H1 (cell line): ENCODE measurements around the gene TSTD2. TPM values are rescaled to one million over a fixed set of nuclear protein-coding genes. Genes with fewer than 3 reads are reported as not detected.

ENCODE experiments used
- CTCF ChIA-PET: fragments of 300-600 bp; sonication (Branson Sonifier 250); formaldehyde crosslinking; loops from one replicate; lab custom pipeline; 2021; ENCODE audit not compliant: partially characterized antibody; lab: Charles Lee
- POLR2A ChIA-PET: fragments of 300-600 bp; sonication (Branson Sonifier 250); formaldehyde crosslinking; loops from one replicate; lab custom pipeline; 2021; ENCODE audit warnings: inconsistent platforms; ENCODE audit not compliant: partially characterized antibody; lab: Charles Lee
- DNase-seq, 2 experiments: peaks; one replicate each; pipeline versions ENCODE4 v3.0.0 to v3.0.0-alpha.2; 2010 to 2022; ENCODE audit warnings: low spot score in 2 of 2, low read depth in 1 of 2, mixed read lengths in 1 of 2
- FAIRE-seq: peaks from 2 replicates; lab custom pipeline; 2011; peaks lifted over from hg19 to GRCh38; lab: Jason Lieb, UNC
- H2AFZ ChIP-seq: 2 replicates; pipeline ENCODE4 v1.8.1; 2012; ENCODE audit warnings: low read length, inconsistent platforms
- H2AK5ac ChIP-seq: 2 replicates; pipeline ENCODE4 v1.6.1; 2013; ENCODE audit warnings: low read depth, low read length
- H2BK120ac ChIP-seq: replicated peaks from 2 replicates; pipeline ENCODE3; 2013; ENCODE audit warnings: low read depth, low read length, inconsistent platforms
- H2BK12ac ChIP-seq: 2 replicates; pipeline ENCODE4 v1.6.1; 2013; ENCODE audit warnings: low read depth, low read length
- H2BK15ac ChIP-seq: 2 replicates; pipeline ENCODE4 v1.6.1; 2013; ENCODE audit warnings: low read length
- H2BK20ac ChIP-seq: 2 replicates; pipeline ENCODE4 v1.6.1; 2013; ENCODE audit warnings: low read length
- H2BK5ac ChIP-seq: 2 replicates; pipeline ENCODE4 v1.6.1; 2013; ENCODE audit warnings: low read depth, low read length
- H3K14ac ChIP-seq: 2 replicates; pipeline ENCODE4 v1.6.1; 2013; ENCODE audit warnings: inconsistent platforms; ENCODE audit not compliant: insufficient read length
- H3K18ac ChIP-seq: 2 replicates; pipeline ENCODE4 v1.6.1; 2013; ENCODE audit warnings: low read length; ENCODE audit errors: extremely low read depth
- H3K23ac ChIP-seq: 2 replicates; pipeline ENCODE4 v1.6.1; 2013; ENCODE audit warnings: inconsistent platforms; ENCODE audit not compliant: insufficient read length
- H3K23me2 ChIP-seq: 2 replicates; pipeline ENCODE4 v1.6.1; 2013; ENCODE audit warnings: low read depth, low read length
- H3K27ac ChIP-seq: 2 replicates; pipeline ENCODE4 v1.6.1; 2011; ENCODE audit warnings: low read depth, low read length, inconsistent platforms
- H3K27me3 ChIP-seq, 4 experiments: replicated peaks in 1 of 4; 1 replicate in 1 of 4; 2 replicates in 3 of 4; pipeline versions ENCODE4 v1.6.1 to v1.8.1; 2011 to 2013; ENCODE audit warnings: low read length in 3 of 4, mild to moderate bottlenecking in 3 of 4, inconsistent platforms in 2 of 4, mixed read lengths in 2 of 4, moderate library complexity in 1 of 4; ENCODE audit not compliant: control insufficient read depth in 3 of 4, insufficient read depth in 3 of 4; ENCODE audit errors: extremely low read depth in 1 of 4
- H3K36me3 ChIP-seq, 4 experiments: 2 replicates each; pipeline versions ENCODE4 v1.6.1 to v1.8.1; 2011 to 2013; ENCODE audit warnings: mild to moderate bottlenecking in 4 of 4, low read length in 3 of 4, moderate library complexity in 2 of 4, control low read depth in 1 of 4, inconsistent platforms in 1 of 4; ENCODE audit not compliant: insufficient read depth in 4 of 4, control insufficient read depth in 2 of 4
- H3K4ac ChIP-seq: replicated peaks from 2 replicates; pipeline ENCODE3; 2013; ENCODE audit warnings: low read length, low read depth, mixed read lengths, inconsistent platforms; ENCODE audit not compliant: insufficient read length
- H3K4me1 ChIP-seq, 4 experiments: replicated peaks in 1 of 4; 1 replicate in 1 of 4; 2 replicates in 3 of 4; pipeline versions ENCODE4 v1.6.1 to v1.8.1; 2011 to 2013; ENCODE audit warnings: low read length in 3 of 4, inconsistent platforms in 2 of 4, mixed read lengths in 1 of 4; ENCODE audit not compliant: insufficient read depth in 4 of 4, control insufficient read depth in 3 of 4
- H3K4me2 ChIP-seq, 2 experiments: 2 replicates each; pipeline versions ENCODE4 v1.6.1 to v1.8.1; 2011 to 2013; ENCODE audit warnings: low read depth in 2 of 2, low read length in 2 of 2, control low read depth in 1 of 2, inconsistent platforms in 1 of 2, mild to moderate bottlenecking in 1 of 2; ENCODE audit not compliant: insufficient read depth in 1 of 2
- H3K4me3 ChIP-seq, 4 experiments: fragments of 200-600, 300-600 bp in 1 of 4; sonication (generic), shearing (Covaris generic), sonication (Bioruptor Twin) in 1 of 4; 2 replicates each; pipeline versions ENCODE4 v1.5.1 to v1.8.1; 2011 to 2016; ENCODE audit warnings: low read length in 4 of 4, low read depth in 3 of 4, control low read depth in 2 of 4, inconsistent platforms in 2 of 4, mild to moderate bottlenecking in 2 of 4, mixed read lengths in 1 of 4, moderate library complexity in 1 of 4; ENCODE audit not compliant: insufficient read depth in 2 of 4; ENCODE audit errors: extremely low read depth in 1 of 4
- H3K56ac ChIP-seq: replicated peaks from 2 replicates; pipeline ENCODE3; 2013; ENCODE audit warnings: low read depth, mild to moderate bottlenecking, mixed read lengths, low read length, inconsistent platforms; ENCODE audit not compliant: insufficient read length
- H3K79me1 ChIP-seq: 2 replicates; pipeline ENCODE4 v1.6.1; 2013; ENCODE audit warnings: low read depth, low read length, control low read depth
- H3K79me2 ChIP-seq, 2 experiments: 2 replicates each; pipeline versions ENCODE4 v1.6.1 to v1.8.1; 2012 to 2013; ENCODE audit warnings: low read length in 2 of 2, mild to moderate bottlenecking in 2 of 2, inconsistent platforms in 1 of 2; ENCODE audit not compliant: insufficient read depth in 2 of 2, control insufficient read depth in 1 of 2
- H3K9ac ChIP-seq, 4 experiments: replicated peaks in 1 of 4; 1 replicate in 1 of 4; 2 replicates in 3 of 4; pipeline versions ENCODE4 v1.6.1 to v1.8.1; 2011 to 2013; ENCODE audit warnings: low read depth in 3 of 4, low read length in 3 of 4, control low read depth in 2 of 4, mild to moderate bottlenecking in 2 of 4, moderate library complexity in 2 of 4, inconsistent platforms in 1 of 4; ENCODE audit errors: extremely low read depth in 1 of 4
- H3K9me3 ChIP-seq, 2 experiments: 2 replicates each; pipeline versions ENCODE4 v1.6.1 to v1.8.1; 2012 to 2013; ENCODE audit warnings: mild to moderate bottlenecking in 2 of 2, moderate library complexity in 2 of 2, control low read depth in 1 of 2, inconsistent platforms in 1 of 2, low read depth in 1 of 2, low read length in 1 of 2, mixed read lengths in 1 of 2; ENCODE audit not compliant: insufficient read depth in 2 of 2
- H4K20me1 ChIP-seq, 2 experiments: replicated peaks in 1 of 2; 2 replicates each; pipeline versions ENCODE3 to v1.8.1; 2011 to 2013; ENCODE audit warnings: inconsistent platforms in 2 of 2, low read length in 2 of 2, mild to moderate bottlenecking in 1 of 2; ENCODE audit not compliant: insufficient read depth in 2 of 2, control insufficient read depth in 1 of 2
- H4K5ac ChIP-seq: 2 replicates; pipeline ENCODE4 v1.6.1; 2013; ENCODE audit warnings: low read length, low read depth, mixed read lengths, inconsistent platforms; ENCODE audit not compliant: insufficient read length
- H4K8ac ChIP-seq: 2 replicates; pipeline ENCODE4 v1.8.0; 2013; ENCODE audit warnings: mild to moderate bottlenecking, moderate library complexity, low read length, inconsistent platforms; ENCODE audit not compliant: insufficient read depth; ENCODE audit errors: extremely low read depth
- H4K91ac ChIP-seq: replicated peaks from 2 replicates; pipeline ENCODE3; 2013; ENCODE audit warnings: low read length, mixed read lengths, inconsistent platforms; ENCODE audit not compliant: insufficient read length
- BACH1 ChIP-seq: IDR thresholded peaks from 2 replicates; pipeline ENCODE4 v1.6.1; 2012; ENCODE audit warnings: low read length, improper control_type of control experiment
- CREB1 ChIP-seq: IDR thresholded peaks from 2 replicates; pipeline ENCODE4 v1.6.1; 2012; ENCODE audit warnings: inconsistent platforms
- EZH2 ChIP-seq: fragments of 200-600 bp; sonication (generic); IDR thresholded peaks from 2 replicates; pipeline ENCODE4 v1.7.1; 2012; ENCODE audit warnings: low read depth, mild to moderate bottlenecking, moderate library complexity, low read length, inconsistent platforms; ENCODE audit not compliant: severe bottlenecking
- HDAC2 ChIP-seq, 2 experiments: fragments of 300-600 bp in 1 of 2; sonication (generic) in 1 of 2; IDR thresholded peaks; 2 replicates each; pipeline ENCODE4 v1.6.1; 2011 to 2012; ENCODE audit warnings: low read depth in 2 of 2, low read length in 2 of 2, mild to moderate bottlenecking in 2 of 2, moderate library complexity in 2 of 2, borderline replicate concordance in 1 of 2, inconsistent platforms in 1 of 2
- MAFK ChIP-seq: IDR thresholded peaks from 2 replicates; pipeline ENCODE4 v1.6.1; 2012; ENCODE audit warnings: low read depth, mild to moderate bottlenecking, improper control_type of control experiment, low read length
- PHF8 ChIP-seq: fragments of 200-600 bp; sonication (generic); conservative IDR thresholded peaks from 2 replicates; pipeline ENCODE4 v1.7.1; 2012; ENCODE audit warnings: low read depth, mild to moderate bottlenecking, inconsistent platforms, low read length, moderate library complexity
- RFX5 ChIP-seq: IDR thresholded peaks from 2 replicates; pipeline ENCODE4 v1.6.1; 2011; ENCODE audit warnings: low read depth, low read length, improper control_type of control experiment, borderline replicate concordance
- SP1 ChIP-seq: IDR thresholded peaks from 2 replicates; pipeline ENCODE4 v1.6.1; 2011; ENCODE audit warnings: low read depth, low read length
- SP4 ChIP-seq: IDR thresholded peaks from 2 replicates; pipeline ENCODE4 v1.6.1; 2012; ENCODE audit warnings: low read length, inconsistent platforms
- TEAD4 ChIP-seq: IDR thresholded peaks from 2 replicates; pipeline ENCODE4 v1.6.1; 2012; ENCODE audit warnings: low read depth, low read length, inconsistent platforms, mixed read lengths
- WGBS, 2 experiments: shearing (Covaris generic) in 1 of 2; methylation state at CpG; one replicate each; pipeline versions ENCODE4 v1.1.6 to v1.1.7; 2013 to 2015; ENCODE audit warnings: low lambda C conversion rate in 2 of 2, mixed read lengths in 2 of 2, inconsistent platforms in 1 of 2, low coverage in 1 of 2, missing lambda C conversion rate in 1 of 2; ENCODE audit not compliant: insufficient replicate concordance in 2 of 2, insufficient coverage in 1 of 2, insufficient read length in 1 of 2; ENCODE audit errors: extremely low coverage in 1 of 2, missing lambda C conversion rate in 1 of 2; 5-methylcytosine and 5-hydroxymethylcytosine counted together
- polyA plus RNA-seq, 7 experiments: library from polyadenylated mRNA; depleted of rRNA in 3 of 7; stranded (reverse) in 5 of 7; unstranded in 2 of 7; fragments of >200 nt in 5 of 7; fragments of 200-250 nt in 2 of 7; gene quantifications; 1 replicate in 5 of 7; 2 replicates in 1 of 7; 4 replicates in 1 of 7; pipeline versions ENCODE4 v1.2.1 to v1.2.3, GENCODE V29; 2011 to 2013; ENCODE audit warnings: missing spikeins in 2 of 7, mixed read lengths in 2 of 7
- total RNA-seq: library from RNA; stranded (reverse); fragmentation: NEBNext Ultra II Directional; extraction: Animal tissue kit (Norgen Biotek cat#: 25700); gene quantifications from 2 replicates; pipeline ENCODE4 v1.2.1, GENCODE V29; 2021
- TF ChIP-seq, protein P1 (sequence below), 3 experiments: IDR thresholded peaks; 1 replicate in 2 of 3; 2 replicates in 1 of 3; pipeline versions ENCODE4 v1.5.1 to v1.6.1; 2011; ENCODE audit warnings: low read length in 3 of 3, mild to moderate bottlenecking in 3 of 3, inconsistent platforms in 2 of 3, low read depth in 1 of 3, moderate library complexity in 1 of 3; ENCODE audit not compliant: insufficient read depth in 1 of 3; ENCODE audit errors: control extremely low read depth in 1 of 3

The TSTD2 gene
- total and polyA plus RNA-seq, 2 of the 8 experiments (the other 6 are each of a cell fraction or from before 2014, with no cell fraction given) = 16.1 to 17.5 TPM

DNA sequence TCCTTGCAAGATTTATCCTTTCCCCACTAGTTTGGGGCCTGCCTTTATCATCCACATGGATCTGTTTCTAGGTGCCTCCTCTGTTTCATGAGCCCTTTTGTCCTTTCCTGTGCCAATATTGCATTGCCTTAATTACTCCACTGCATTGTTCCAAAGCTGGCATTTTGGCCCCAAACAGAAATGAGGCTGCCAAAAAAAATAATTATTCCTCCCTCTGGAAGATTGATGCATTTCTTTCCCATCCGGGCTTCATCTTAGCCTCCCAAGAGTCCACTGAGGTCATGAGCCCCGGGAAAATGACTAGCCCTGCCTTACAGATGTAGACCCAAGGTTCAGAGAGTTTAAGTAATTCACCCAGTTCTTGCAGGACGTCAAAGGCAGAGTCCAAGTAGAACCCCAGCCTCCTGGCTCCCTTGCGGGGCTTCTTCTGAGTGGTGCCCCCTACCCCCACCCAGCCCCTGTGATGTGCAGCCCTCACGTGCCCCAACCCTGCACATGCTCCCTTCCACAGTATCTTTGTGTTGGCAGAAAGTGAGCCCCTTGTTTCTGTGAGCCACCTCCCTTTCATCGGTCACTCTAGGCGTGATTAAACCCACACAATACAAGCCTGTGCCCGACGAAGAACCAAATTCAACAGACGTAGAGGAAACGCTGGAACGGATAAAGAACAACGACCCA, 69.6 kb downstream of the TSTD2 start:
- H3K18ac ChIP-seq = no peak overlapping the region
- no peak overlapping the region for H3K9ac ChIP-seq
- ChIA-PET POLR2A (no interaction called here), CTCF (no interaction called here)
- H3K4ac ChIP-seq = no peak overlapping the region
- no peak overlapping the region for H3K4me2 ChIP-seq
- no peak overlapping the region for H3K14ac ChIP-seq
- H2BK20ac ChIP-seq = no peak overlapping the region
- WGBS, 2 experiments = 91% methylated on average over 11 of the region's 13 CpGs; no CpG with 5 or more reads in 1 of the 2 experiments
- H2BK5ac ChIP-seq = no peak overlapping the region
- peaks cover 2 to 6% (median 3%) of the 10 kb centered on the region in 4 experiments; a peak in 6 of 7 replicates for H3K4me1 ChIP-seq
- H3K23ac ChIP-seq = no peak overlapping the region
- no peaks in the 10 kb centered on the region for H3K79me2 ChIP-seq
- H3K79me1 ChIP-seq = no peaks in the 10 kb centered on the region
- H3K9me3 ChIP-seq = no peaks in the 10 kb centered on the region
- no peaks in the 10 kb centered on the region for H3K27me3 ChIP-seq
- 0 out of 2 replicates have a peak overlapping the region, but pooled peaks have one; percentile 39 for H2AFZ ChIP-seq
- H3K56ac ChIP-seq = no peak overlapping the region
- no peaks in the 10 kb centered on the region for H4K20me1 ChIP-seq
- H4K5ac ChIP-seq = no peak overlapping the region
- no peaks in the 10 kb centered on the region for H3K23me2 ChIP-seq
- no peak overlapping the region for H2BK12ac ChIP-seq
- H2AK5ac ChIP-seq = no peak overlapping the region
- no peak overlapping the region for H3K4me3 ChIP-seq
- H3K36me3 ChIP-seq = no peaks in the 10 kb centered on the region
- H4K91ac ChIP-seq = no peak overlapping the region
- H2BK15ac ChIP-seq = no peak overlapping the region
- DNase-seq (peak in 1 of 2 experiments; percentile 27), FAIRE-seq (no peak)
- H3K27ac ChIP-seq = no peak overlapping the region
- no peak overlapping the region for H2BK120ac ChIP-seq
- peak overlapping the region; percentile 36; the same call in 1 of the 2 replicates for H4K8ac ChIP-seq
- TF ChIP-seq PHF8 (no peak), SP4 (no peak), EZH2 (no peak), SP1 (no peak), MAFK (no peak), HDAC2 (IDR thresholded peaks at IDR 0.05; ENCODE audit: borderline replicate concordance in 1 of 2, low read depth in 2 of 2, low read length in 2 of 2) (no peak), TEAD4 (no peak), RFX5 (no peak), BACH1 (no peak), CREB1 (no peak)
- TF ChIP-seq, protein P1, sequence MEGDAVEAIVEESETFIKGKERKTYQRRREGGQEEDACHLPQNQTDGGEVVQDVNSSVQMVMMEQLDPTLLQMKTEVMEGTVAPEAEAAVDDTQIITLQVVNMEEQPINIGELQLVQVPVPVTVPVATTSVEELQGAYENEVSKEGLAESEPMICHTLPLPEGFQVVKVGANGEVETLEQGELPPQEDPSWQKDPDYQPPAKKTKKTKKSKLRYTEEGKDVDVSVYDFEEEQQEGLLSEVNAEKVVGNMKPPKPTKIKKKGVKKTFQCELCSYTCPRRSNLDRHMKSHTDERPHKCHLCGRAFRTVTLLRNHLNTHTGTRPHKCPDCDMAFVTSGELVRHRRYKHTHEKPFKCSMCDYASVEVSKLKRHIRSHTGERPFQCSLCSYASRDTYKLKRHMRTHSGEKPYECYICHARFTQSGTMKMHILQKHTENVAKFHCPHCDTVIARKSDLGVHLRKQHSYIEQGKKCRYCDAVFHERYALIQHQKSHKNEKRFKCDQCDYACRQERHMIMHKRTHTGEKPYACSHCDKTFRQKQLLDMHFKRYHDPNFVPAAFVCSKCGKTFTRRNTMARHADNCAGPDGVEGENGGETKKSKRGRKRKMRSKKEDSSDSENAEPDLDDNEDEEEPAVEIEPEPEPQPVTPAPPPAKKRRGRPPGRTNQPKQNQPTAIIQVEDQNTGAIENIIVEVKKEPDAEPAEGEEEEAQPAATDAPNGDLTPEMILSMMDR (IDR thresholded peaks at IDR 0.05; ENCODE audit: control extremely low read depth in 1 of 3, insufficient read depth in 1 of 3, low read depth in 1 of 3, low read length in 3 of 3) = no peak
